ENCODE measurements around the gene IPO4. TPM values are rescaled to one million over a fixed set of nuclear protein-coding genes. Genes with fewer than 3 reads are reported as not detected.

The IPO4 gene
- total and polyA plus RNA-seq, 9 of the 15 experiments (the other 6 are each of a cell fraction or from before 2014, with no cell fraction given) = 7.3 to 122 (median 31.8) TPM

- peak overlapping the region; percentile 46 for H3K4me2 ChIP-seq (ENCODE audit: insufficient read depth, low read length)
- H3K9ac ChIP-seq (ENCODE audit: insufficient read depth in 1 of 2, low read depth in 2 of 2, low read length in 2 of 2) = peak overlapping the region in 1 of 2 experiments; percentile 41; a peak in 2 of 4 replicates
- POLR2A ChIA-PET = interaction anchor here (0.6 to 4.0 kb wide), 4 partner anchors 12 to 123 kb away, joined by 3 to 19 read pairs (median 4); partner anchors contain the start of genes CIDEB and TM9SF1
- no peaks in the 10 kb centered on the region; the same call in 1 of the 2 replicates for H4K20me1 ChIP-seq (replicated peaks; ENCODE audit: control insufficient read depth, insufficient read depth, low read length)
- intact Hi-C loops (cut with micrococcal nuclease) (no loop called here), in situ Hi-C loops (cut with MboI) (no loop called here)
- FAIRE-seq (peak; percentile 46), ATAC-seq (peak; percentile 63; the same call in 2 of the 3 replicates), DNase-seq (ENCODE audit: extremely low read depth in 1 of 4, low spot score in 3 of 4) (no peak)
- no peaks in the 10 kb centered on the region for H3K9me1 ChIP-seq (ENCODE audit: control insufficient read depth, insufficient read depth, low read length)
- no CpG with 5 or more reads among the region's 2 CpGs for WGBS (ENCODE audit: insufficient coverage, low coverage, missing lambda C conversion rate)
- no TSS peak for BruUV-seq (replicated peaks)
- H3K79me2 ChIP-seq (ENCODE audit: control insufficient read depth, insufficient read depth, low read length) = peaks cover 12% of the 10 kb centered on the region
- H2AFZ ChIP-seq (ENCODE audit: low read depth, low read length) = no peak overlapping the region
- peaks cover 8 to 13% of the 10 kb centered on the region in 2 experiments; a peak in 4 of 5 replicates for H3K4me1 ChIP-seq (replicated peaks in 1 of 2; ENCODE audit: control insufficient read depth in 2 of 2, insufficient read depth in 2 of 2, low read length in 2 of 2)
- peaks cover 65% of the 10 kb centered on the region; the same call in 2 of the 3 replicates for H3K36me3 ChIP-seq (ENCODE audit: control insufficient read depth, insufficient read depth, low read length)
- H3K4me3 ChIP-seq = no peak overlapping the region
- no peaks in the 10 kb centered on the region for H3K9me3 ChIP-seq (replicated peaks; ENCODE audit: control insufficient read depth, insufficient read depth, low read depth, low read length)
- peak overlapping the region; percentile 11; the same call in 1 of the 3 replicates for H3K27ac ChIP-seq (ENCODE audit: extremely low read depth, low read depth, low read length)
- no peak for TF ChIP-seq PHF21A (IDR thresholded peaks at IDR 0.05; ENCODE audit: borderline replicate concordance, low read depth)
- TF ChIP-seq CBX1 (IDR thresholded peaks at IDR 0.05; ENCODE audit: low read depth) = no peak
- TF ChIP-seq MNT (conservative IDR thresholded peaks at IDR 0.05) = no peak
- TF ChIP-seq RNF2 (IDR thresholded peaks at IDR 0.05) = no peak
- TF ChIP-seq KLF13 (tag; IDR thresholded peaks at IDR 0.05; ENCODE audit: borderline replicate concordance, low read depth) = peak; percentile 71; the same call in 1 of the 2 replicates
- no peak for TF ChIP-seq ZFX (CRISPR knock-in tag; IDR thresholded peaks at IDR 0.05)
- CTCF ChIA-PET (ENCODE audit: low intra/inter-chr PET ratio) = no interaction called here
- no peaks in the 10 kb centered on the region for H3K27me3 ChIP-seq (ENCODE audit: control insufficient read depth in 2 of 2, insufficient read depth in 2 of 2, low read length in 2 of 2)
Measured at GRCh38 chr14:24207625-24208024, 19.0 kb upstream of the IPO4 start.
